B cell (primary cell): ENCODE measurements around the gene ZBTB4.

Experiments used
- EZH2 ChIP-seq: IDR thresholded peaks from 2 replicates; pipeline ENCODE4 v1.6.1; 2012; ENCODE audit warnings: borderline replicate concordance, low read depth, mild to moderate bottlenecking, moderate library complexity, low read length; ENCODE audit not compliant: insufficient read depth, poor library complexity, severe bottlenecking
- TF ChIP-seq, protein P1 (sequence below): fragments of 200-600 bp; IDR thresholded peaks from one replicate; pipeline ENCODE4 v1.8.0; 2022; ENCODE audit warnings: antibody characterized with exemption, mild to moderate bottlenecking

- TF ChIP-seq, protein P1, sequence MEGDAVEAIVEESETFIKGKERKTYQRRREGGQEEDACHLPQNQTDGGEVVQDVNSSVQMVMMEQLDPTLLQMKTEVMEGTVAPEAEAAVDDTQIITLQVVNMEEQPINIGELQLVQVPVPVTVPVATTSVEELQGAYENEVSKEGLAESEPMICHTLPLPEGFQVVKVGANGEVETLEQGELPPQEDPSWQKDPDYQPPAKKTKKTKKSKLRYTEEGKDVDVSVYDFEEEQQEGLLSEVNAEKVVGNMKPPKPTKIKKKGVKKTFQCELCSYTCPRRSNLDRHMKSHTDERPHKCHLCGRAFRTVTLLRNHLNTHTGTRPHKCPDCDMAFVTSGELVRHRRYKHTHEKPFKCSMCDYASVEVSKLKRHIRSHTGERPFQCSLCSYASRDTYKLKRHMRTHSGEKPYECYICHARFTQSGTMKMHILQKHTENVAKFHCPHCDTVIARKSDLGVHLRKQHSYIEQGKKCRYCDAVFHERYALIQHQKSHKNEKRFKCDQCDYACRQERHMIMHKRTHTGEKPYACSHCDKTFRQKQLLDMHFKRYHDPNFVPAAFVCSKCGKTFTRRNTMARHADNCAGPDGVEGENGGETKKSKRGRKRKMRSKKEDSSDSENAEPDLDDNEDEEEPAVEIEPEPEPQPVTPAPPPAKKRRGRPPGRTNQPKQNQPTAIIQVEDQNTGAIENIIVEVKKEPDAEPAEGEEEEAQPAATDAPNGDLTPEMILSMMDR, result no peak
- no peak for TF ChIP-seq EZH2
Measured at GRCh38 chr17:7417056-7417655, 62.3 kb downstream of the ZBTB4 start.
